ENCODE results near the gene C14orf39.
A peak's percentile ranks its signal among the peaks of the same experiment; 100 is the strongest.
"Not testable (repeated sequence)": the region's sequence is repeated elsewhere in the genome, so short reads cannot be mapped to it uniquely, and the experiment has no call there.

C14orf39 gene

GRCh38 chr14:60490270-60490669 lies 4.4 kb upstream of the C14orf39 start:
- no peak for DNase-seq

DNA sequence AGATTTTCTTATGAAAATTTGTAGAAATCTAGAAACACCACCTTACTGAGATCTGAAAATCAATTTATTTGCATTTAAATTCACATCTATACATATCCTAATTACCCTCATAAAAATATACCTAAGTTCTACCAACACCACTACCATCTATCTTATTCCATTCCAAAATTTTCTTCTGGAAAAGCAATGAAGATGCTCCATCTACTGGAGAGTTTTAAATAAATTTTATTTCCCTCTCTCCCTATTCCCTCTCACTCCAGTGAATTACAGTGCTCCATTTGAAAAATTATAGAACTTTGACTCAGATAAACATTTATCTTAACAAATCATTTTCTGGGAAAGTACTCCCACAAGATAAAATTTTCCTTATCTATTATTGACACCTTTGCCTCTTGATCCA lies 2.3 kb upstream of the C14orf39 start:
- DNase-seq: no peak

DNA sequence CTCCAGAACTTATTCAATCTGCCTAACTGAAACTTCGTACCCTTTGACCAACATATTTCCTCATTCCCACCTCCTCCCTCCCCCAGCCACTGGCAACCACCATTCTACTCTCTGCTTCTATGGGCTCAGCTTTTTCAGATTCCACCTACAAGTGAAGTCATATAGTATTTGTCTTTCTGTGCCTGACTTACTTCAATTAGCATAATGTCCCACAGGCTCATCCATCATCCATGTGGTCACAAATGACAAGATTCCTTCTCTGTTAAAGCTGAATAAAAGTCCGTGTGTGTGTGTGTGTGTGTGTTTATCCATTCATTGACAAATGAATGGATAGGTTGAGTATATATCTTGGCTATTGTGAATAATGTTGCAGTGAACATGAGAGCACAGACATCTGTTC lies 1.3 kb upstream of the C14orf39 start:
- no peak for DNase-seq

DNA sequence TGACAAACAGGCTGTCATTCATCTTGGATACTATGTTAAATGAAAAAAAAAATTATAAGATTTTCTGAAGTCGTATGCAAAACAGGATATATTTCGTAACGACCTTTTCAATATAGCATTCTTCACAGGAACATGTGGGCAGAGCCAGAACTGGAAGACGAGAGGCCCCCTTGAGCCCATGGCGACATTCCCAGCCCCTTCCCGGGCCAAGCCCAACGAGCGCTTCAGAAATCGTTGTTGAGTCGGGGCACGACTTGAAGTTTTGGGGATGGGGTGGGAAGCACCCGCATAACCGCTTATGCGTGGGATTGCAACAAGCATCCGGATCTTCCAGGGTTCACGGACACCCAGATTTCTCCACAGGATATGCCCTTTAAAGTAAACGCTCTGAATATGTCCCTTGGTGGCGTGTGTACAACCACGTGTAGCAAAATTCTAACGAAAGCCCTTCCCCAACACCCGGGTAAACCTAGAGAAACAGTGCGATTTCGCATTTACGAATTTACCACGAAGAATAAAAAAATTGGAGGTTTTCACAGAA lies 736 bp downstream of the C14orf39 start:
- no peak for DNase-seq

GRCh38 chr14:60482743-60483142 lies 3.1 kb downstream of the C14orf39 start:
- DNase-seq: no peak

- DNase-seq: not testable (repeated sequence)
Observed at GRCh38 chr14:60480248-60480647, 5.6 kb downstream of the C14orf39 start.

DNA sequence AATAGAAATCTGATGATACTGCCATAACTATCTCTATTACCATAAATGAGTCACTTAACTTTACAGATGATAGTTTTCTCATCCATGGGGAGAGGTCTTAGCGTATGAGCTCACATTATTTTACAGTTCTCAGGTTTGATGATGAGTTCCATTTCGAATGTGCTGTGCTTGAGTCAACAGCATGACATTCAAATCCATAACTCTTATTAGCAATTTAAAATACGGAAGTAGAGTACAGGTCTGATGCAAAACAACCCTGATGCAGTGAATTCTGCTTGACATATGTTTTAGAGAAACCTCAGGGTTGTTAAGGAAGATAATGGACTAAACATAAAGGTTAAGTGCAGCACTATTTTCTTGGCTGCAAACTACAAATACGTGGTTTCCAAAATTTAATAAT lies 30.0 kb downstream of the C14orf39 start:
- no peak for DNase-seq

DNA sequence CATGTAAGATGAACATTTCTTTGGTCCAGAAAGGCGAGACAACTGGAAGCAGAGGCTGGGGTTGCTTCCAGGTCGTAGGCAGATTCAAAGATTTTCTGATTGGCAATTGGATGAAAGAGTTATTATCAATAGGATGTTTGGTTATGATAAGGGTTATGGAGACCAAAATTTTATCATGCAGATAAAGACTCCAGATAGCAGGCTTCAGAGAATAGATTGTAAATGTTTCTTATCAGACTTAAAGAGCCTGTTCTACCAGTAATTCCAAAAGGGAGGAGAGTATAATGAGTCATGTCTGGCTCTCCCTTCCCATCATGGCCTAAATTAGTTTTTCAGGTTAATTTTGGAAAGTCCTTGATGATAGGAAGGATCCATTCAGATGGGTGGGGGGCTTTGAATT lies 55.6 kb downstream of the C14orf39 start:
- no peak for DNase-seq

- no peak for DNase-seq
Observed at GRCh38 chr14:60420050-60420449, 65.8 kb downstream of the C14orf39 start.

DNA sequence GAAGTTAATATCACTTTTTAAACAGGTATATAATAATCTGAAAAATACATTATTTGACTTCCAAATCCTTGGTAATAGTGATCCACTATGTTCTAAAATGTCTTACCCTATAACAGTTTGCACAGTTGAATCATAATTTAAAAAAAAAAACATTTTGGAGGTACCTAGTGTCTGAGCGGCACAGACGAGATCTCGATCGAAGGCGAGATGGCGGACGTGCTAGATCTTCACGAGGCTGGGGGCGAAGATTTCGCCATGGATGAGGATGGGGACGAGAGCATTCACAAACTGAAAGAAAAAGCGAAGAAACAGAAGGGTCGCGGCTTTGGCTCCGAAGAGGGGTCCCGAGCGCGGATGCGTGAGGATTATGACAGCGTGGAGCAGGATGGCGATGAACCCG lies 88.3 kb downstream of the C14orf39 start:
- DNase-seq: not testable (repeated sequence)

GRCh38 chr14:60396718-60397343 lies 89.0 kb downstream of the C14orf39 start:
- DNase-seq: peak; percentile 3

Measured in fibroblast of skin of right biceps (primary cell).